Suprapubic skin (tissue), 4 donors: ENCODE measurements around the gene ABLIM2. TPM values are rescaled to one million over a fixed set of nuclear protein-coding genes. Genes with fewer than 3 reads are reported as not detected.

Source experiments
- DNase-seq, 2 donors: peaks; one replicate each; pipeline ENCODE4 v3.0.0-alpha.2; 2019; ENCODE audit warnings: low spot score in 2 of 2
- H3K27ac ChIP-seq: fragments of 200-600 bp; sonication (generic); one replicate; pipeline ENCODE4 v1.5.1; 2019
- H3K27me3 ChIP-seq: fragments of 200-600 bp; sonication (generic); one replicate; pipeline ENCODE4 v1.5.1; 2019
- H3K36me3 ChIP-seq: fragments of 200-600 bp; sonication (generic); one replicate; pipeline ENCODE4 v1.5.1; 2019
- H3K4me1 ChIP-seq: fragments of 200-600 bp; sonication (generic); one replicate; pipeline ENCODE4 v1.5.1; 2019
- H3K4me3 ChIP-seq: fragments of 200-600 bp; sonication (generic); one replicate; pipeline ENCODE4 v1.5.1; 2019; ENCODE audit warnings: mild to moderate bottlenecking
- H3K9me3 ChIP-seq: fragments of 200-600 bp; sonication (generic); one replicate; pipeline ENCODE4 v1.5.1; 2019
- CTCF ChIP-seq, 2 donors: fragments of 200-600 bp in 1 of 2; fragments of 450-650 bp in 1 of 2; sonication (generic) in 1 of 2; IDR thresholded peaks; one replicate each; pipeline ENCODE4 v1.5.1; 2016 to 2019; ENCODE audit warnings: antibody characterized with exemption in 2 of 2, mild to moderate bottlenecking in 1 of 2, moderate library complexity in 1 of 2
- EP300 ChIP-seq: sonication (generic); formaldehyde crosslinking; IDR thresholded peaks from one replicate; pipeline ENCODE4 v1.6.1; 2017; ENCODE audit warnings: antibody characterized with exemption
- POLR2A ChIP-seq, 2 donors: fragments of 450-650 bp; IDR thresholded peaks; one replicate each; pipeline ENCODE4 v1.6.1; 2017; ENCODE audit warnings: antibody characterized with exemption in 2 of 2, mild to moderate bottlenecking in 2 of 2, moderate library complexity in 2 of 2
- POLR2AphosphoS5 ChIP-seq, 3 donors: sonication (generic); formaldehyde crosslinking; IDR thresholded peaks; one replicate each; pipeline ENCODE4 v1.6.1; 2017; ENCODE audit warnings: antibody characterized with exemption in 3 of 3
- WGBS: methylation state at CpG from one replicate; pipeline ENCODE4 v1.1.5; 2018; 5-methylcytosine and 5-hydroxymethylcytosine counted together
- total RNA-seq, 4 donors: library from RNA; depleted of rRNA; stranded (reverse); fragments of >200 nt; gene quantifications; one replicate each; pipeline ENCODE4 v1.1.0, GENCODE V29; 2016

The ABLIM2 gene
- total RNA-seq, 4 donors from 2014 or later: 11.2 to 16.9 (median 13.3) TPM

- Histone ChIP-seq H3K27ac (no peak overlapping the region), H3K36me3 (no peaks in the 10 kb centered on the region), H3K9me3 (no peaks in the 10 kb centered on the region), H3K27me3 (peaks cover 19% of the 10 kb centered on the region), H3K4me3 (no peak overlapping the region), H3K4me1 (peaks cover 13% of the 10 kb centered on the region)
- DNase-seq: no peak
- TF ChIP-seq POLR2AphosphoS5 (IDR thresholded peaks at IDR 0.05) (no peak), POLR2A (IDR thresholded peaks at IDR 0.05) (no peak), CTCF (IDR thresholded peaks at IDR 0.05) (no peak), EP300 (no peak)
- WGBS: 84% methylated on average over 10 of the region's 10 CpGs
Observed at GRCh38 chr4:8112672-8113071, 45.9 kb downstream of the ABLIM2 start.

GRCh38 chr4:8112036-8112576, 46.5 kb downstream of the ABLIM2 start:
- WGBS: 79% methylated on average over 6 of the region's 9 CpGs
- Histone ChIP-seq H3K27me3 (peaks cover 22% of the 10 kb centered on the region), H3K27ac (no peak overlapping the region), H3K4me1 (peaks cover 13% of the 10 kb centered on the region), H3K4me3 (no peak overlapping the region), H3K9me3 (no peaks in the 10 kb centered on the region), H3K36me3 (no peaks in the 10 kb centered on the region)
- no peak for DNase-seq
- TF ChIP-seq EP300: no peak
- TF ChIP-seq POLR2A (IDR thresholded peaks at IDR 0.05): no peak
- TF ChIP-seq POLR2AphosphoS5 (IDR thresholded peaks at IDR 0.05): no peak
- TF ChIP-seq CTCF (IDR thresholded peaks at IDR 0.05): no peak

- WGBS: 44% methylated on average over 22 of the region's 29 CpGs
Observed at GRCh38 chr4:8110071-8110986, 48.3 kb downstream of the ABLIM2 start.

GRCh38 chr4:8109406-8110065, 49.1 kb downstream of the ABLIM2 start:
- H3K4me1 ChIP-seq: peaks cover 9% of the 10 kb centered on the region
- no peaks in the 10 kb centered on the region for H3K9me3 ChIP-seq
- TF ChIP-seq EP300: no peak
- no peak for TF ChIP-seq POLR2A (IDR thresholded peaks at IDR 0.05)
- no peak for TF ChIP-seq POLR2AphosphoS5 (IDR thresholded peaks at IDR 0.05)
- no peak for TF ChIP-seq CTCF (IDR thresholded peaks at IDR 0.05)
- 92% methylated on average over 20 of the region's 20 CpGs for WGBS
- DNase-seq: no peak
- no peak overlapping the region for H3K27ac ChIP-seq
- no peaks in the 10 kb centered on the region for H3K36me3 ChIP-seq
- H3K27me3 ChIP-seq: peaks cover 18% of the 10 kb centered on the region
- H3K4me3 ChIP-seq: no peak overlapping the region

More at GRCh38 chr4:8110071-8110986, 48.3 kb downstream of the ABLIM2 start:
- peaks cover 13% of the 10 kb centered on the region for H3K4me1 ChIP-seq
- no peak overlapping the region for H3K27ac ChIP-seq
- peaks cover 22% of the 10 kb centered on the region for H3K27me3 ChIP-seq
- no peak overlapping the region for H3K4me3 ChIP-seq
- H3K9me3 ChIP-seq: no peaks in the 10 kb centered on the region
- TF ChIP-seq CTCF (IDR thresholded peaks at IDR 0.05) (no peak), EP300 (no peak), POLR2AphosphoS5 (IDR thresholded peaks at IDR 0.05) (no peak), POLR2A (IDR thresholded peaks at IDR 0.05) (no peak)
- no peak for DNase-seq
- no peaks in the 10 kb centered on the region for H3K36me3 ChIP-seq

GRCh38 chr4:8108991-8109390, 49.6 kb downstream of the ABLIM2 start:
- H3K36me3 ChIP-seq: no peaks in the 10 kb centered on the region
- peaks cover 6% of the 10 kb centered on the region for H3K4me1 ChIP-seq
- DNase-seq: no peak
- no peak for TF ChIP-seq POLR2AphosphoS5 (IDR thresholded peaks at IDR 0.05)
- TF ChIP-seq CTCF (IDR thresholded peaks at IDR 0.05): no peak
- no peak for TF ChIP-seq POLR2A (IDR thresholded peaks at IDR 0.05)
- TF ChIP-seq EP300: no peak
- no peaks in the 10 kb centered on the region for H3K9me3 ChIP-seq
- H3K27ac ChIP-seq: no peak overlapping the region
- WGBS: no CpG with 5 or more reads among the region's 14 CpGs
- H3K27me3 ChIP-seq: peaks cover 19% of the 10 kb centered on the region
- H3K4me3 ChIP-seq: no peak overlapping the region
